ENCODE results near the gene PHF2.

GRCh38 chr9:93587284-93587650 is 10.9 kb downstream of the PHF2 start:
- TF ChIP-seq CTCF (IDR thresholded peaks at IDR 0.05) (no peak), POLR2AphosphoS5 (IDR thresholded peaks at IDR 0.05) (no peak)

All from breast epithelium (tissue), 3 donors.